H1 (cell line): Measurements from ENCODE around the gene KIAA1328. TPM values are rescaled to one million over a fixed set of nuclear protein-coding genes. Genes with fewer than 3 reads are reported as not detected.

ENCODE experiments used
- CTCF ChIA-PET: fragments of 300-600 bp; sonication (Branson Sonifier 250); formaldehyde crosslinking; loops from one replicate; lab custom pipeline; 2021; ENCODE audit not compliant: partially characterized antibody; lab: Charles Lee
- POLR2A ChIA-PET: fragments of 300-600 bp; sonication (Branson Sonifier 250); formaldehyde crosslinking; loops from one replicate; lab custom pipeline; 2021; ENCODE audit warnings: inconsistent platforms; ENCODE audit not compliant: partially characterized antibody; lab: Charles Lee
- DNase-seq, 2 experiments: peaks; one replicate each; pipeline versions ENCODE4 v3.0.0 to v3.0.0-alpha.2; 2010 to 2022; ENCODE audit warnings: low spot score in 2 of 2, low read depth in 1 of 2, mixed read lengths in 1 of 2
- FAIRE-seq: peaks from 2 replicates; lab custom pipeline; 2011; peaks lifted over from hg19 to GRCh38; lab: Jason Lieb, UNC
- H2AFZ ChIP-seq: 2 replicates; pipeline ENCODE4 v1.8.1; 2012; ENCODE audit warnings: low read length, inconsistent platforms
- H2AK5ac ChIP-seq: 2 replicates; pipeline ENCODE4 v1.6.1; 2013; ENCODE audit warnings: low read depth, low read length
- H2BK120ac ChIP-seq: replicated peaks from 2 replicates; pipeline ENCODE3; 2013; ENCODE audit warnings: low read depth, low read length, inconsistent platforms
- H2BK12ac ChIP-seq: 2 replicates; pipeline ENCODE4 v1.6.1; 2013; ENCODE audit warnings: low read depth, low read length
- H2BK15ac ChIP-seq: 2 replicates; pipeline ENCODE4 v1.6.1; 2013; ENCODE audit warnings: low read length
- H2BK20ac ChIP-seq: 2 replicates; pipeline ENCODE4 v1.6.1; 2013; ENCODE audit warnings: low read length
- H2BK5ac ChIP-seq: 2 replicates; pipeline ENCODE4 v1.6.1; 2013; ENCODE audit warnings: low read depth, low read length
- H3K14ac ChIP-seq: 2 replicates; pipeline ENCODE4 v1.6.1; 2013; ENCODE audit warnings: inconsistent platforms; ENCODE audit not compliant: insufficient read length
- H3K18ac ChIP-seq: 2 replicates; pipeline ENCODE4 v1.6.1; 2013; ENCODE audit warnings: low read length; ENCODE audit errors: extremely low read depth
- H3K23ac ChIP-seq: 2 replicates; pipeline ENCODE4 v1.6.1; 2013; ENCODE audit warnings: inconsistent platforms; ENCODE audit not compliant: insufficient read length
- H3K23me2 ChIP-seq: 2 replicates; pipeline ENCODE4 v1.6.1; 2013; ENCODE audit warnings: low read depth, low read length
- H3K27ac ChIP-seq: 2 replicates; pipeline ENCODE4 v1.6.1; 2011; ENCODE audit warnings: low read depth, low read length, inconsistent platforms
- H3K27me3 ChIP-seq, 4 experiments: replicated peaks in 1 of 4; 1 replicate in 1 of 4; 2 replicates in 3 of 4; pipeline versions ENCODE4 v1.6.1 to v1.8.1; 2011 to 2013; ENCODE audit warnings: low read length in 3 of 4, mild to moderate bottlenecking in 3 of 4, inconsistent platforms in 2 of 4, mixed read lengths in 2 of 4, moderate library complexity in 1 of 4; ENCODE audit not compliant: control insufficient read depth in 3 of 4, insufficient read depth in 3 of 4; ENCODE audit errors: extremely low read depth in 1 of 4
- H3K36me3 ChIP-seq, 4 experiments: 2 replicates each; pipeline versions ENCODE4 v1.6.1 to v1.8.1; 2011 to 2013; ENCODE audit warnings: mild to moderate bottlenecking in 4 of 4, low read length in 3 of 4, moderate library complexity in 2 of 4, control low read depth in 1 of 4, inconsistent platforms in 1 of 4; ENCODE audit not compliant: insufficient read depth in 4 of 4, control insufficient read depth in 2 of 4
- H3K4ac ChIP-seq: replicated peaks from 2 replicates; pipeline ENCODE3; 2013; ENCODE audit warnings: low read length, low read depth, mixed read lengths, inconsistent platforms; ENCODE audit not compliant: insufficient read length
- H3K4me1 ChIP-seq, 4 experiments: replicated peaks in 1 of 4; 1 replicate in 1 of 4; 2 replicates in 3 of 4; pipeline versions ENCODE4 v1.6.1 to v1.8.1; 2011 to 2013; ENCODE audit warnings: low read length in 3 of 4, inconsistent platforms in 2 of 4, mixed read lengths in 1 of 4; ENCODE audit not compliant: insufficient read depth in 4 of 4, control insufficient read depth in 3 of 4
- H3K4me2 ChIP-seq, 2 experiments: 2 replicates each; pipeline versions ENCODE4 v1.6.1 to v1.8.1; 2011 to 2013; ENCODE audit warnings: low read depth in 2 of 2, low read length in 2 of 2, control low read depth in 1 of 2, inconsistent platforms in 1 of 2, mild to moderate bottlenecking in 1 of 2; ENCODE audit not compliant: insufficient read depth in 1 of 2
- H3K4me3 ChIP-seq, 4 experiments: fragments of 200-600, 300-600 bp in 1 of 4; sonication (generic), shearing (Covaris generic), sonication (Bioruptor Twin) in 1 of 4; 2 replicates each; pipeline versions ENCODE4 v1.5.1 to v1.8.1; 2011 to 2016; ENCODE audit warnings: low read length in 4 of 4, low read depth in 3 of 4, control low read depth in 2 of 4, inconsistent platforms in 2 of 4, mild to moderate bottlenecking in 2 of 4, mixed read lengths in 1 of 4, moderate library complexity in 1 of 4; ENCODE audit not compliant: insufficient read depth in 2 of 4; ENCODE audit errors: extremely low read depth in 1 of 4
- H3K56ac ChIP-seq: replicated peaks from 2 replicates; pipeline ENCODE3; 2013; ENCODE audit warnings: low read depth, mild to moderate bottlenecking, mixed read lengths, low read length, inconsistent platforms; ENCODE audit not compliant: insufficient read length
- H3K79me1 ChIP-seq: 2 replicates; pipeline ENCODE4 v1.6.1; 2013; ENCODE audit warnings: low read depth, low read length, control low read depth
- H3K79me2 ChIP-seq, 2 experiments: 2 replicates each; pipeline versions ENCODE4 v1.6.1 to v1.8.1; 2012 to 2013; ENCODE audit warnings: low read length in 2 of 2, mild to moderate bottlenecking in 2 of 2, inconsistent platforms in 1 of 2; ENCODE audit not compliant: insufficient read depth in 2 of 2, control insufficient read depth in 1 of 2
- H3K9ac ChIP-seq, 4 experiments: replicated peaks in 1 of 4; 1 replicate in 1 of 4; 2 replicates in 3 of 4; pipeline versions ENCODE4 v1.6.1 to v1.8.1; 2011 to 2013; ENCODE audit warnings: low read depth in 3 of 4, low read length in 3 of 4, control low read depth in 2 of 4, mild to moderate bottlenecking in 2 of 4, moderate library complexity in 2 of 4, inconsistent platforms in 1 of 4; ENCODE audit errors: extremely low read depth in 1 of 4
- H3K9me3 ChIP-seq, 2 experiments: 2 replicates each; pipeline versions ENCODE4 v1.6.1 to v1.8.1; 2012 to 2013; ENCODE audit warnings: mild to moderate bottlenecking in 2 of 2, moderate library complexity in 2 of 2, control low read depth in 1 of 2, inconsistent platforms in 1 of 2, low read depth in 1 of 2, low read length in 1 of 2, mixed read lengths in 1 of 2; ENCODE audit not compliant: insufficient read depth in 2 of 2
- H4K20me1 ChIP-seq, 2 experiments: replicated peaks in 1 of 2; 2 replicates each; pipeline versions ENCODE3 to v1.8.1; 2011 to 2013; ENCODE audit warnings: inconsistent platforms in 2 of 2, low read length in 2 of 2, mild to moderate bottlenecking in 1 of 2; ENCODE audit not compliant: insufficient read depth in 2 of 2, control insufficient read depth in 1 of 2
- H4K5ac ChIP-seq: 2 replicates; pipeline ENCODE4 v1.6.1; 2013; ENCODE audit warnings: low read length, low read depth, mixed read lengths, inconsistent platforms; ENCODE audit not compliant: insufficient read length
- H4K8ac ChIP-seq: 2 replicates; pipeline ENCODE4 v1.8.0; 2013; ENCODE audit warnings: mild to moderate bottlenecking, moderate library complexity, low read length, inconsistent platforms; ENCODE audit not compliant: insufficient read depth; ENCODE audit errors: extremely low read depth
- H4K91ac ChIP-seq: replicated peaks from 2 replicates; pipeline ENCODE3; 2013; ENCODE audit warnings: low read length, mixed read lengths, inconsistent platforms; ENCODE audit not compliant: insufficient read length
- CREB1 ChIP-seq: IDR thresholded peaks from 2 replicates; pipeline ENCODE4 v1.6.1; 2012; ENCODE audit warnings: inconsistent platforms
- CTCF ChIP-seq, 3 experiments: IDR thresholded peaks; 1 replicate in 2 of 3; 2 replicates in 1 of 3; pipeline versions ENCODE4 v1.5.1 to v1.6.1; 2011; ENCODE audit warnings: low read length in 3 of 3, mild to moderate bottlenecking in 3 of 3, inconsistent platforms in 2 of 3, low read depth in 1 of 3, moderate library complexity in 1 of 3; ENCODE audit not compliant: insufficient read depth in 1 of 3; ENCODE audit errors: control extremely low read depth in 1 of 3
- FOSL1 ChIP-seq: IDR thresholded peaks from 2 replicates; pipeline ENCODE4 v1.6.1; 2011; ENCODE audit warnings: mild to moderate bottlenecking, low read depth, low read length, moderate library complexity; ENCODE audit not compliant: insufficient read depth
- NANOG ChIP-seq: IDR thresholded peaks from 2 replicates; pipeline ENCODE4 v1.6.1; 2011; ENCODE audit warnings: low read length, low read depth, mild to moderate bottlenecking, inconsistent platforms; ENCODE audit not compliant: insufficient read depth, poor library complexity, severe bottlenecking
- PHF8 ChIP-seq: fragments of 200-600 bp; sonication (generic); conservative IDR thresholded peaks from 2 replicates; pipeline ENCODE4 v1.7.1; 2012; ENCODE audit warnings: low read depth, mild to moderate bottlenecking, inconsistent platforms, low read length, moderate library complexity
- RAD21 ChIP-seq, 2 experiments: IDR thresholded peaks in 1 of 2; conservative IDR thresholded peaks in 1 of 2; 2 replicates each; pipeline ENCODE4 v1.6.1; 2011; ENCODE audit warnings: low read depth in 2 of 2, low read length in 2 of 2, improper control_type of control experiment in 1 of 2, inconsistent platforms in 1 of 2, mild to moderate bottlenecking in 1 of 2, moderate library complexity in 1 of 2
- SP2 ChIP-seq: IDR thresholded peaks from 2 replicates; pipeline ENCODE4 v1.6.1; 2012; ENCODE audit warnings: mild to moderate bottlenecking, low read length, inconsistent platforms
- TAF1 ChIP-seq: IDR thresholded peaks from 2 replicates; pipeline ENCODE4 v1.6.1; 2011; ENCODE audit warnings: mild to moderate bottlenecking, low read depth, low read length
- WGBS, 2 experiments: shearing (Covaris generic) in 1 of 2; methylation state at CpG; one replicate each; pipeline versions ENCODE4 v1.1.6 to v1.1.7; 2013 to 2015; ENCODE audit warnings: low lambda C conversion rate in 2 of 2, mixed read lengths in 2 of 2, inconsistent platforms in 1 of 2, low coverage in 1 of 2, missing lambda C conversion rate in 1 of 2; ENCODE audit not compliant: insufficient replicate concordance in 2 of 2, insufficient coverage in 1 of 2, insufficient read length in 1 of 2; ENCODE audit errors: extremely low coverage in 1 of 2, missing lambda C conversion rate in 1 of 2; 5-methylcytosine and 5-hydroxymethylcytosine counted together
- polyA plus RNA-seq, 7 experiments: library from polyadenylated mRNA; depleted of rRNA in 3 of 7; stranded (reverse) in 5 of 7; unstranded in 2 of 7; fragments of >200 nt in 5 of 7; fragments of 200-250 nt in 2 of 7; gene quantifications; 1 replicate in 5 of 7; 2 replicates in 1 of 7; 4 replicates in 1 of 7; pipeline versions ENCODE4 v1.2.1 to v1.2.3, GENCODE V29; 2011 to 2013; ENCODE audit warnings: missing spikeins in 2 of 7, mixed read lengths in 2 of 7
- total RNA-seq: library from RNA; stranded (reverse); fragmentation: NEBNext Ultra II Directional; extraction: Animal tissue kit (Norgen Biotek cat#: 25700); gene quantifications from 2 replicates; pipeline ENCODE4 v1.2.1, GENCODE V29; 2021

Gene KIAA1328
- total and polyA plus RNA-seq, 2 of the 8 experiments (the other 6 are each of a cell fraction or from before 2014, with no cell fraction given), result 2.6 to 5.7 TPM

GRCh38 chr18:37253394-37254235 lies 424.7 kb downstream of the KIAA1328 start:
- Histone ChIP-seq H3K79me2 (no peaks in the 10 kb centered on the region), H3K79me1 (no peaks in the 10 kb centered on the region), H4K20me1 (peaks cover 0 to 5% of the 10 kb centered on the region in 2 experiments), H4K91ac (no peak overlapping the region), H3K23me2 (peaks cover 7% of the 10 kb centered on the region; the same call in 1 of the 2 replicates), H3K27ac (no peak overlapping the region), H4K5ac (no peak overlapping the region), H2BK12ac (no peak overlapping the region), H4K8ac (no peak overlapping the region), H2AFZ (no peak overlapping the region; the same call in 1 of the 2 replicates), H3K4me3 (peak overlapping the region; percentile 64 to 88 (median 66)), H3K14ac (no peak overlapping the region), H3K9ac (peak overlapping the region in 2 of 4 experiments; percentile 26 to 44; a peak in 2 of 7 replicates), H3K36me3 (no peaks in the 10 kb centered on the region), H2BK5ac (no peak overlapping the region), H3K4me1 (peaks cover 0 to 15% (median 6%) of the 10 kb centered on the region in 4 experiments; a peak in 6 of 7 replicates), H2BK20ac (no peak overlapping the region), H3K23ac (no peak overlapping the region), H3K9me3 (no peaks in the 10 kb centered on the region), H3K4ac (no peak overlapping the region), H3K4me2 (peak overlapping the region; percentile 75 to 85), H2BK15ac (no peak overlapping the region), H3K27me3 (peaks cover 5 to 31% (median 22%) of the 10 kb centered on the region in 4 experiments), H3K56ac (no peak overlapping the region), H3K18ac (peak overlapping the region; percentile 83), H2BK120ac (no peak overlapping the region), H2AK5ac (no peak overlapping the region)
- ChIA-PET CTCF (interaction anchor here (0.8 to 3.2 kb wide), 12 partner anchors 9 to 312 kb away, joined by 3 to 12 read pairs (median 3); no protein-coding TSS in a partner anchor), POLR2A (interaction anchor here (0.5 to 1.1 kb wide), 3 partner anchors 21 to 169 kb away, joined by 3 read pairs; no protein-coding TSS in a partner anchor)
- DNase-seq (peak in 1 of 2 experiments; percentile 78), FAIRE-seq (no peak)
- 7% methylated on average over 16 of the region's 83 CpGs; no CpG with 5 or more reads in 1 of the 2 experiments for WGBS, 2 experiments
- TF ChIP-seq TAF1, result 0 out of 2 replicates have a peak, but pooled peaks have one; percentile 8
- peak; percentile 78; the same call in 1 of the 2 replicates for TF ChIP-seq CREB1
- TF ChIP-seq NANOG, result no peak
- TF ChIP-seq SP2, result no peak
- no peak for TF ChIP-seq FOSL1
- TF ChIP-seq RAD21 (IDR thresholded peaks at IDR 0.05 in 1 of 2, conservative IDR thresholded peaks at IDR 0.05 in 1 of 2; ENCODE audit: low read depth in 2 of 2, low read length in 2 of 2), result peak in 1 of 2 experiments; percentile 38; a peak in 2 of 4 replicates
- TF ChIP-seq PHF8, result no peak
- peak; percentile 33 to 51 (median 42) for TF ChIP-seq CTCF (IDR thresholded peaks at IDR 0.05; ENCODE audit: control extremely low read depth in 1 of 3, insufficient read depth in 1 of 3, low read depth in 1 of 3, low read length in 3 of 3)
